Astrocyte (in vitro differentiated cells and primary cell): ENCODE data around the gene CDK14. TPM values are rescaled to one million over a fixed set of nuclear protein-coding genes. Genes with fewer than 3 reads are reported as not detected.

ENCODE experiments used
- DNase-seq: peaks from one replicate; pipeline ENCODE4 v3.0.0-alpha.2; 2010; ENCODE audit warnings: low read depth
- FAIRE-seq: peaks from 2 replicates; lab custom pipeline; 2011; peaks lifted over from hg19 to GRCh38; lab: Jason Lieb, UNC
- H2AFZ ChIP-seq: 2 replicates; pipeline ENCODE4 v1.6.0; 2012; ENCODE audit warnings: low read depth, low read length, inconsistent platforms
- H3K27ac ChIP-seq: 2 replicates; pipeline ENCODE4 v1.5.1; 2011; ENCODE audit warnings: low read depth, low read length, inconsistent platforms
- H3K27me3 ChIP-seq: 2 replicates; pipeline ENCODE4 v1.6.0; 2011; ENCODE audit warnings: low read length, inconsistent platforms; ENCODE audit not compliant: insufficient read depth
- H3K36me3 ChIP-seq: 2 replicates; pipeline ENCODE4 v1.5.1; 2011; ENCODE audit warnings: low read length, inconsistent platforms; ENCODE audit not compliant: insufficient read depth
- H3K4me1 ChIP-seq: 2 replicates; pipeline ENCODE4 v1.5.1; 2011; ENCODE audit warnings: low read length, inconsistent platforms; ENCODE audit not compliant: insufficient read depth
- H3K4me2 ChIP-seq: 2 replicates; pipeline ENCODE4 v1.6.0; 2012; ENCODE audit warnings: low read length, inconsistent platforms
- H3K4me3 ChIP-seq: 2 replicates; pipeline ENCODE4 v1.5.1; 2011; ENCODE audit warnings: low read depth, mild to moderate bottlenecking, low read length, inconsistent platforms; ENCODE audit not compliant: insufficient read depth
- H3K79me2 ChIP-seq: 2 replicates; pipeline ENCODE4 v1.6.0; 2012; ENCODE audit warnings: mild to moderate bottlenecking, low read length, inconsistent platforms; ENCODE audit not compliant: insufficient read depth
- H3K9ac ChIP-seq: 2 replicates; pipeline ENCODE4 v1.6.0; 2012; ENCODE audit warnings: mild to moderate bottlenecking, low read length, inconsistent platforms
- H3K9me3 ChIP-seq: 2 replicates; pipeline ENCODE4 v1.5.1; 2012; ENCODE audit warnings: low read depth, mild to moderate bottlenecking, low read length, inconsistent platforms; ENCODE audit not compliant: insufficient read depth
- H4K20me1 ChIP-seq: 2 replicates; pipeline ENCODE4 v1.6.0; 2012; ENCODE audit warnings: low read length, inconsistent platforms; ENCODE audit not compliant: insufficient read depth
- H3K27ac Mint-ChIP-seq: one replicate; pipeline ENCODE4 v1.8.0; 2021; ENCODE audit warnings: mild to moderate bottlenecking, mixed read lengths; ENCODE audit not compliant: unreplicated experiment
- H3K27me3 Mint-ChIP-seq: one replicate; pipeline ENCODE4 v1.8.0; 2021; ENCODE audit warnings: low read depth, mixed read lengths; ENCODE audit not compliant: unreplicated experiment
- H3K36me3 Mint-ChIP-seq: one replicate; pipeline ENCODE4 v1.8.0; 2021; ENCODE audit warnings: low read depth, mixed read lengths; ENCODE audit not compliant: unreplicated experiment
- H3K4me1 Mint-ChIP-seq: one replicate; pipeline ENCODE4 v1.8.0; 2021; ENCODE audit warnings: low read depth, mixed read lengths; ENCODE audit not compliant: unreplicated experiment
- H3K4me3 Mint-ChIP-seq: one replicate; pipeline ENCODE4 v1.8.0; 2021; ENCODE audit warnings: mild to moderate bottlenecking, moderate library complexity, mixed read lengths; ENCODE audit not compliant: unreplicated experiment
- H3K9me3 Mint-ChIP-seq: one replicate; pipeline ENCODE4 v1.8.0; 2021; ENCODE audit warnings: mild to moderate bottlenecking, mixed read lengths; ENCODE audit not compliant: unreplicated experiment
- CTCF ChIP-seq: IDR thresholded peaks from 2 replicates; pipeline ENCODE4 v1.5.1; 2011; ENCODE audit warnings: low read depth, mild to moderate bottlenecking, inconsistent platforms, low read length, moderate library complexity; ENCODE audit not compliant: insufficient read depth
- EZH2 ChIP-seq: IDR thresholded peaks from 2 replicates; pipeline ENCODE4 v1.6.1; 2012; ENCODE audit warnings: mild to moderate bottlenecking, low read length, inconsistent platforms; ENCODE audit not compliant: insufficient read depth
- total RNA-seq: library from RNA; stranded (reverse); gene quantifications from 2 replicates; pipeline ENCODE4 v1.2.1, GENCODE V29; 2021

Gene CDK14
- total RNA-seq, 1 donor from 2014 or later: 30.2 TPM

- H3K27me3 ChIP-seq: no peaks in the 10 kb centered on the region
- no peak for DNase-seq
- no peak overlapping the region for H3K4me3 ChIP-seq
- Mint-ChIP-seq H3K27ac (no peak overlapping the region), H3K4me3 (no peak overlapping the region), H3K27me3 (no peaks in the 10 kb centered on the region), H3K4me1 (peaks cover 11% of the 10 kb centered on the region), H3K36me3 (no peaks in the 10 kb centered on the region), H3K9me3 (no peaks in the 10 kb centered on the region)
- H3K79me2 ChIP-seq: peaks cover 6% of the 10 kb centered on the region
- no peak for TF ChIP-seq EZH2
- no peak for TF ChIP-seq CTCF
- H3K36me3 ChIP-seq: no peaks in the 10 kb centered on the region
- no peak overlapping the region for H3K9ac ChIP-seq
- H4K20me1 ChIP-seq: no peaks in the 10 kb centered on the region
- no peak overlapping the region for H3K27ac ChIP-seq
- no peak overlapping the region for H3K4me2 ChIP-seq
- FAIRE-seq: no peak
- H3K9me3 ChIP-seq: no peaks in the 10 kb centered on the region
- no peak overlapping the region for H2AFZ ChIP-seq
- peaks cover 10% of the 10 kb centered on the region for H3K4me1 ChIP-seq
These were observed 4.1 kb upstream of the CDK14 start for GRCh38 chr7:90592033-90592432.

GRCh38 chr7:90593205-90593604, 2.9 kb upstream of the CDK14 start:
- Mint-ChIP-seq H3K36me3 (no peaks in the 10 kb centered on the region), H3K27ac (no peak overlapping the region), H3K4me1 (peaks cover 11% of the 10 kb centered on the region), H3K4me3 (no peak overlapping the region), H3K9me3 (no peaks in the 10 kb centered on the region), H3K27me3 (no peaks in the 10 kb centered on the region)
- FAIRE-seq (no peak), DNase-seq (no peak)
- Histone ChIP-seq H3K4me1 (peaks cover 14% of the 10 kb centered on the region), H3K27ac (no peak overlapping the region), H2AFZ (no peak overlapping the region), H3K27me3 (no peaks in the 10 kb centered on the region), H3K36me3 (no peaks in the 10 kb centered on the region), H3K79me2 (peaks cover 17% of the 10 kb centered on the region), H4K20me1 (peaks cover 6% of the 10 kb centered on the region), H3K4me2 (no peak overlapping the region), H3K9ac (no peak overlapping the region), H3K9me3 (no peaks in the 10 kb centered on the region), H3K4me3 (no peak overlapping the region)
- TF ChIP-seq EZH2: no peak
- TF ChIP-seq CTCF: no peak

GRCh38 chr7:90594751-90595317, 1.3 kb upstream of the CDK14 start:
- peak overlapping the region; percentile 88 for H3K4me3 Mint-ChIP-seq
- Histone ChIP-seq H3K79me2 (peaks cover 31% of the 10 kb centered on the region), H3K36me3 (no peaks in the 10 kb centered on the region), H3K9ac (peak overlapping the region; percentile 95), H3K4me3 (peak overlapping the region; percentile 75), H3K4me2 (peak overlapping the region; percentile 90), H2AFZ (peak overlapping the region; percentile 65), H4K20me1 (peaks cover 10% of the 10 kb centered on the region), H3K27ac (peak overlapping the region; percentile 81), H3K4me1 (peaks cover 21% of the 10 kb centered on the region), H3K9me3 (no peaks in the 10 kb centered on the region), H3K27me3 (no peaks in the 10 kb centered on the region)
- no peak for TF ChIP-seq EZH2
- H3K4me1 Mint-ChIP-seq: peaks cover 21% of the 10 kb centered on the region
- no peaks in the 10 kb centered on the region for H3K9me3 Mint-ChIP-seq
- no peaks in the 10 kb centered on the region for H3K27me3 Mint-ChIP-seq
- no peak for FAIRE-seq
- peak overlapping the region; percentile 68 for H3K27ac Mint-ChIP-seq
- H3K36me3 Mint-ChIP-seq: no peaks in the 10 kb centered on the region
- peak; percentile 95 for DNase-seq
